ENCODE results near the gene PTPN3. TPM values are rescaled to one million over a fixed set of nuclear protein-coding genes. Genes with fewer than 3 reads are reported as not detected.
"Not testable (repeated sequence)": the region's sequence is repeated elsewhere in the genome, so short reads cannot be mapped to it uniquely, and the experiment has no call there.

The PTPN3 gene
- total RNA-seq, 1 experiment from 2014 or later, result 20.2 TPM

DNA sequence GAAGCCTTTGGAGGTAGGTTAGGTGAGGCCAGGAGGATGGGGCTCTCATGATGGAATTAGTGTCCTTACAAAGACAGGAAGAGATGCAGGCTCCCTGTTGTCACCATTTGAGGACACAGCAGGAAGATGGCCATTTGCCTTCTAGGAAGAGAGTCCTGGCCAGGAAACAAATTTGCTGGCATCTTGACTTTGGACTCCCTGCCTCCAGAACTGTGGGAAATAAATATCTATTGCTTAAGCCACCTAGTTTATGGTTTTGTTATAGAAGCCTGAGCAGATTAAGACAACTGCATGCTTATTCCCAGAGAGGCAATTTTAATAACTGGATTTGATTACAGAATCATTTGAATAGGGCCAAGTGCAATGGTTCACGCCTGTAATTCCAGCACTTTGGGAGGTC is 126.7 kb downstream of the PTPN3 start:
- H3K79me2 ChIP-seq (ENCODE audit: low read depth), result no peaks in the 10 kb centered on the region
- no peaks in the 10 kb centered on the region for H4K20me1 ChIP-seq (ENCODE audit: insufficient read depth)
- H3K4me2 ChIP-seq, result no peak overlapping the region
- ChIA-PET POLR2A (ENCODE audit: unreplicated experiment) (no interaction called here), CTCF (no interaction called here)
- H3K9me3 ChIP-seq (ENCODE audit: insufficient read depth, low read depth), result no peaks in the 10 kb centered on the region; the same call in 1 of the 2 replicates
- peaks cover 45% of the 10 kb centered on the region for H3F3A ChIP-seq (ENCODE audit: insufficient read depth, low read depth)
- BruUV-seq (replicated peaks), result no TSS peak
- H3K27me3 ChIP-seq (ENCODE audit: insufficient read depth, low read depth), result no peaks in the 10 kb centered on the region
- no peaks in the 10 kb centered on the region for H3K9me2 ChIP-seq (ENCODE audit: insufficient read depth)
- intact Hi-C loops (cut with micrococcal nuclease; ENCODE audit: unreplicated experiment), result no loop called here
- no peak overlapping the region for H3K4me3 ChIP-seq
- no peak overlapping the region for H2AFZ ChIP-seq
- TF ChIP-seq EZH2 (IDR thresholded peaks at IDR 0.05; ENCODE audit: low read depth), result no peak
- TF ChIP-seq, protein P1, sequence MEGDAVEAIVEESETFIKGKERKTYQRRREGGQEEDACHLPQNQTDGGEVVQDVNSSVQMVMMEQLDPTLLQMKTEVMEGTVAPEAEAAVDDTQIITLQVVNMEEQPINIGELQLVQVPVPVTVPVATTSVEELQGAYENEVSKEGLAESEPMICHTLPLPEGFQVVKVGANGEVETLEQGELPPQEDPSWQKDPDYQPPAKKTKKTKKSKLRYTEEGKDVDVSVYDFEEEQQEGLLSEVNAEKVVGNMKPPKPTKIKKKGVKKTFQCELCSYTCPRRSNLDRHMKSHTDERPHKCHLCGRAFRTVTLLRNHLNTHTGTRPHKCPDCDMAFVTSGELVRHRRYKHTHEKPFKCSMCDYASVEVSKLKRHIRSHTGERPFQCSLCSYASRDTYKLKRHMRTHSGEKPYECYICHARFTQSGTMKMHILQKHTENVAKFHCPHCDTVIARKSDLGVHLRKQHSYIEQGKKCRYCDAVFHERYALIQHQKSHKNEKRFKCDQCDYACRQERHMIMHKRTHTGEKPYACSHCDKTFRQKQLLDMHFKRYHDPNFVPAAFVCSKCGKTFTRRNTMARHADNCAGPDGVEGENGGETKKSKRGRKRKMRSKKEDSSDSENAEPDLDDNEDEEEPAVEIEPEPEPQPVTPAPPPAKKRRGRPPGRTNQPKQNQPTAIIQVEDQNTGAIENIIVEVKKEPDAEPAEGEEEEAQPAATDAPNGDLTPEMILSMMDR (conservative IDR thresholded peaks at IDR 0.05), result no peak
- peaks cover 37% of the 10 kb centered on the region for H3K4me1 ChIP-seq (replicated peaks; ENCODE audit: insufficient read depth)
- no peak for DNase-seq
- H3K36me3 ChIP-seq (ENCODE audit: low read depth), result 0 out of 2 replicates have a peak, but pooled peaks cover 3% of the 10 kb centered on the region
- H3K27ac ChIP-seq, result no peak overlapping the region

DNA sequence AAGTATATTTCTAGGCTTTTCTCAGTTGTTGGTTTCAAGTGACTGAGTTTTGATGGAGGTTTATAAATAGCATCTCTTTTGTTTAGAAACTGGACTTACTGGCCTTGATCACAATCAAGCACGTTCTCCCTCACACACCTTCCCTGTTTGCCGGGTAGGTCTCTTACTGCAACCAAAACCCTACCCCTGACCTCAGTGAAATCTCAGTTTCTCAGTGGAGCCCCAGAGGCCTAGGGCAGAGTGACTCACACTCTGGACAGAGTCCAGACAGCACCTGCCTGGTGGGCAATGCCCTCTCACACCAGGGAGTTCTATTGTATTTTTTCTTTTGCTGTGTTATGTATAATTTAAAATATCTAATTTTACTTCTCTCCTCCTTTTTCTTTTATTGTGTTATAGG is 128.8 kb downstream of the PTPN3 start:
- intact Hi-C loops (cut with micrococcal nuclease; ENCODE audit: unreplicated experiment), result loop anchor here (2.0 kb wide), 1 partner anchor 20 kb away; no protein-coding TSS in a partner anchor
- Histone ChIP-seq H3K79me2 (ENCODE audit: low read depth) (no peaks in the 10 kb centered on the region), H4K20me1 (ENCODE audit: insufficient read depth) (no peaks in the 10 kb centered on the region), H3K9me2 (ENCODE audit: insufficient read depth) (no peaks in the 10 kb centered on the region), H3K27ac (peak overlapping the region; percentile 60), H3K27me3 (ENCODE audit: insufficient read depth, low read depth) (no peaks in the 10 kb centered on the region), H3K9me3 (ENCODE audit: insufficient read depth, low read depth) (no peaks in the 10 kb centered on the region), H3K4me2 (peak overlapping the region; percentile 59), H3K4me3 (no peak overlapping the region), H3K4me1 (replicated peaks; ENCODE audit: insufficient read depth) (peaks cover 37% of the 10 kb centered on the region), H2AFZ (no peak overlapping the region), H3K36me3 (ENCODE audit: low read depth) (no peaks in the 10 kb centered on the region), H3F3A (ENCODE audit: insufficient read depth, low read depth) (peaks cover 45% of the 10 kb centered on the region)
- ChIA-PET POLR2A (ENCODE audit: unreplicated experiment) (interaction anchor here (0.7 kb wide), 1 partner anchor 95 kb away, joined by 6 read pairs; no protein-coding TSS in a partner anchor), CTCF (no interaction called here)
- peak; percentile 80 to 81 for DNase-seq
- TF ChIP-seq, protein P1 (conservative IDR thresholded peaks at IDR 0.05), result no peak
- no peak for TF ChIP-seq EZH2 (IDR thresholded peaks at IDR 0.05; ENCODE audit: low read depth)
- no TSS peak for BruUV-seq (replicated peaks)

DNA sequence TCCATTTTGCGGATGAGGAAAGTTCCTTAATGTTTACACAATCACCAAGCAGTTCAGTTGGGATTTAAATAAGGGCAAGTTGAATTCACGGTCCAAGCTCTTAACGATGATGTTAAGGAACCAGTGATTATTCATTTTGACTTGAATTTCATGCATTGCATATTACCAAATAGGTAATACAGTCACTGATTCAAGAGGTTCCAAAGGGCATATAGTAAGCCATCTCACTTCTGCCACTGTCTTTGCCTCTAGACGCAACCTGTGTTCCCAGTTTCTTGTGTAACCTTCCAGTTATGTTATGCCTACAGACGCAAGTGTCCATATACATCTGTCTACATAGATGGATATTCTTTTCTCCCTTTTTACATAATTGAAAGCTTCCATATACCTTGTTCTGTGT is 137.3 kb downstream of the PTPN3 start:
- H3K9me3 ChIP-seq (ENCODE audit: insufficient read depth, low read depth), result no peaks in the 10 kb centered on the region
- H3K9me2 ChIP-seq (ENCODE audit: insufficient read depth), result no peaks in the 10 kb centered on the region
- no peak overlapping the region for H2AFZ ChIP-seq
- no peaks in the 10 kb centered on the region for H3K36me3 ChIP-seq (ENCODE audit: low read depth)
- no peaks in the 10 kb centered on the region for H3K27me3 ChIP-seq (ENCODE audit: insufficient read depth, low read depth)
- no peak overlapping the region for H3K4me2 ChIP-seq
- H3F3A ChIP-seq (ENCODE audit: insufficient read depth, low read depth), result no peaks in the 10 kb centered on the region
- ChIA-PET POLR2A (ENCODE audit: unreplicated experiment) (no interaction called here), CTCF (no interaction called here)
- H4K20me1 ChIP-seq (ENCODE audit: insufficient read depth), result no peaks in the 10 kb centered on the region
- H3K27ac ChIP-seq, result no peak overlapping the region
- intact Hi-C loops (cut with micrococcal nuclease; ENCODE audit: unreplicated experiment), result no loop called here
- no peak overlapping the region for H3K4me3 ChIP-seq
- TF ChIP-seq EZH2 (IDR thresholded peaks at IDR 0.05; ENCODE audit: low read depth), result no peak
- TF ChIP-seq, protein P1 (conservative IDR thresholded peaks at IDR 0.05), result no peak
- H3K79me2 ChIP-seq (ENCODE audit: low read depth), result no peaks in the 10 kb centered on the region
- no peaks in the 10 kb centered on the region for H3K4me1 ChIP-seq (replicated peaks; ENCODE audit: insufficient read depth)
- DNase-seq, result no peak
- no TSS peak for BruUV-seq (replicated peaks)

DNA sequence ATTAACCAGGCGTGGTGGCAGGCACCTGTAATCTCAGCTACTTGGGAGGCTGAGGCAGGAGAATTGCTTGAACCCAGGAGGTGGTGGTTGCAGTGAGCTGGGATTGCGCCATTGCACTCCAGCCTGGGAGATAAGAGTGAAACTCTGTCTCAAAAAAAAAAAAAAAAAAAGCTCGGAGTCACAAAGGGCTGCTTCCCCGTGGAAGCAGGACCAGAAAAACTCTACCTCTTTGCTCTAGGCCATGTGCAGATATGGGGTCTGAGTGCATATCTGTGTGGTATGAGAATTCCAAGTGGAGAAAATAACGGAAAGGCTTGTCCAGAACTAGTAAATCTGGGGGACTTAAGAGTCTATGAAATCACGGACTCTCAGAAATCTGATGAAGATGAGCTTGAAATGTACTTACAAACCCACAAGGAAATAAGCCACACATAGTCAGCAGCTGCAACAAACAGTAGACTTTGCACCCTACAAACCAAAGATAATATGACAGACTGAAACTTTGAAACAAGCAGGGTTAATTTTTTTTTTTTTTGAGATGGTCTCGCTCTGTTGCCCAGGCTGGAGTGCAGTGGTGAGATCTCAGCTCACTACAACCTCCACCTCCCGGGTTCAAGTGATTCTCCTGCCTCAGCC is 139.0 kb downstream of the PTPN3 start:
- not testable (repeated sequence) for H3F3A ChIP-seq (ENCODE audit: insufficient read depth, low read depth); BruUV-seq (replicated peaks)
- POLR2A ChIA-PET (ENCODE audit: unreplicated experiment), result interaction anchor here (0.6 kb wide), 1 partner anchor 146 kb away, joined by 4 read pairs; no protein-coding TSS in a partner anchor

More for the DNA sequence above, 139.0 kb downstream of the PTPN3 start:
- H4K20me1 ChIP-seq (ENCODE audit: insufficient read depth); H3K4me2 ChIP-seq; H3K79me2 ChIP-seq (ENCODE audit: low read depth); H3K4me1 ChIP-seq (replicated peaks; ENCODE audit: insufficient read depth); H2AFZ ChIP-seq; H3K36me3 ChIP-seq (ENCODE audit: low read depth); H3K27ac ChIP-seq; H3K9me3 ChIP-seq (ENCODE audit: insufficient read depth, low read depth); intact Hi-C loops (cut with micrococcal nuclease; ENCODE audit: unreplicated experiment); DNase-seq; H3K4me3 ChIP-seq; H3K27me3 ChIP-seq (ENCODE audit: insufficient read depth, low read depth); H3K9me2 ChIP-seq (ENCODE audit: insufficient read depth): not testable (repeated sequence)
- CTCF ChIA-PET, result interaction anchor here (0.6 kb wide), 1 partner anchor 151 kb away, joined by 3 read pairs; no protein-coding TSS in a partner anchor
